ENCODE measurements around the gene WFDC1. TPM values are rescaled to one million over a fixed set of nuclear protein-coding genes. Genes with fewer than 3 reads are reported as not detected.

The WFDC1 gene
- total and polyA plus RNA-seq, 10 of the 15 experiments (the other 5 are each of a cell fraction or from before 2014, with no cell fraction given) = not detected

GRCh38 chr16:84254062-84254461, 40.6 kb upstream of the WFDC1 start:
- ChIA-PET SMC1A (ENCODE audit: uncharacterized antibody, unreplicated experiment) (no interaction called here), CTCF (no interaction called here), RAD21 (ENCODE audit: unreplicated experiment) (no interaction called here), POLR2A (no interaction called here)
- no peak for FAIRE-seq
- no peaks in the 10 kb centered on the region for H3K4me1 ChIP-seq (ENCODE audit: control insufficient read depth, insufficient read depth, low read length)
- no peak overlapping the region for H3K4me2 ChIP-seq (ENCODE audit: control insufficient read depth, insufficient read depth)
- H2AFZ ChIP-seq (ENCODE audit: control insufficient read depth, low read depth, low read length) = no peak overlapping the region
- TF ChIP-seq CBFB (IDR thresholded peaks at IDR 0.05; ENCODE audit: low read depth) (no peak), NFYA (IDR thresholded peaks at IDR 0.05; ENCODE audit: borderline replicate concordance, low read depth, low read length) (no peak), SUPT20H (IDR thresholded peaks at IDR 0.05; ENCODE audit: borderline replicate concordance, control insufficient read depth, low read depth, low read length) (no peak), HDAC6 (IDR thresholded peaks at IDR 0.05; ENCODE audit: unreplicated experiment) (no peak)
- no peak for ATAC-seq
- H3K9ac ChIP-seq (ENCODE audit: control insufficient read depth, insufficient read depth, low read length) = no peak overlapping the region
- no TSS peak for BruUV-seq (replicated peaks)
- intact Hi-C loops (cut with micrococcal nuclease; ENCODE audit: unreplicated experiment) (no loop called here), in situ Hi-C loops (cut with MboI) (no loop called here)
- no peak for DNase-seq (ENCODE audit: low read depth, low spot score)
- H4K20me1 ChIP-seq (ENCODE audit: control insufficient read depth, insufficient read depth) = no peaks in the 10 kb centered on the region
- H3K27ac ChIP-seq (ENCODE audit: control insufficient read depth, insufficient read depth) = no peak overlapping the region
- H3K27me3 ChIP-seq (replicated peaks in 1 of 2; ENCODE audit: control insufficient read depth in 2 of 2, insufficient read depth in 2 of 2, low read length in 1 of 2) = peaks cover 0 to 5% of the 10 kb centered on the region in 2 experiments; a peak in 2 of 4 replicates
- H3K4me3 ChIP-seq = no peak overlapping the region
- no peaks in the 10 kb centered on the region for H3K79me2 ChIP-seq (ENCODE audit: control insufficient read depth, insufficient read depth, low read length)
- WGBS (ENCODE audit: insufficient coverage, insufficient replicate concordance, low lambda C conversion rate, missing lambda C conversion rate) = 3% methylated on average over 4 of the region's 4 CpGs
- H3K9me3 ChIP-seq (replicated peaks; ENCODE audit: control insufficient read depth, insufficient read depth, low read length) = no peaks in the 10 kb centered on the region
- no peaks in the 10 kb centered on the region for H3K36me3 ChIP-seq (ENCODE audit: control insufficient read depth in 2 of 2, insufficient read depth in 2 of 2, low read length in 1 of 2)

- Histone ChIP-seq H3K4me1 (ENCODE audit: control insufficient read depth, insufficient read depth, low read length) (no peaks in the 10 kb centered on the region), H2AFZ (ENCODE audit: control insufficient read depth, low read depth, low read length) (no peak overlapping the region), H3K4me2 (ENCODE audit: control insufficient read depth, insufficient read depth) (no peak overlapping the region), H3K79me2 (ENCODE audit: control insufficient read depth, insufficient read depth, low read length) (no peaks in the 10 kb centered on the region), H4K20me1 (ENCODE audit: control insufficient read depth, insufficient read depth) (no peaks in the 10 kb centered on the region), H3K9ac (ENCODE audit: control insufficient read depth, insufficient read depth, low read length) (no peak overlapping the region), H3K27ac (ENCODE audit: control insufficient read depth, insufficient read depth) (no peak overlapping the region), H3K9me3 (replicated peaks; ENCODE audit: control insufficient read depth, insufficient read depth, low read length) (no peaks in the 10 kb centered on the region), H3K27me3 (replicated peaks in 1 of 2; ENCODE audit: control insufficient read depth in 2 of 2, insufficient read depth in 2 of 2, low read length in 1 of 2) (peaks cover 0 to 1% of the 10 kb centered on the region in 2 experiments; a peak in 2 of 4 replicates), H3K4me3 (no peak overlapping the region), H3K36me3 (ENCODE audit: control insufficient read depth in 2 of 2, insufficient read depth in 2 of 2, low read length in 1 of 2) (no peaks in the 10 kb centered on the region)
- ChIA-PET RAD21 (ENCODE audit: unreplicated experiment) (no interaction called here), POLR2A (no interaction called here), SMC1A (ENCODE audit: uncharacterized antibody, unreplicated experiment) (no interaction called here), CTCF (no interaction called here)
- DNase-seq (ENCODE audit: low read depth, low spot score) (no peak), ATAC-seq (no peak), FAIRE-seq (no peak)
- TF ChIP-seq ZSCAN29 (IDR thresholded peaks at IDR 0.05) = no peak
- TF ChIP-seq BCLAF1 (IDR thresholded peaks at IDR 0.05) = no peak
- TF ChIP-seq EP300 (IDR thresholded peaks at IDR 0.05; ENCODE audit: borderline replicate concordance in 1 of 2, control insufficient read depth in 1 of 2, low read depth in 2 of 2, low read length in 2 of 2) = no peak
- intact Hi-C loops (cut with micrococcal nuclease; ENCODE audit: unreplicated experiment) = no loop called here
- WGBS (ENCODE audit: insufficient coverage, insufficient replicate concordance, low lambda C conversion rate, missing lambda C conversion rate) = 24% methylated on average over 4 of the region's 4 CpGs
- in situ Hi-C loops (cut with MboI) = no loop called here
- no TSS peak for BruUV-seq (replicated peaks)
Measured at GRCh38 chr16:84255050-84255810, 39.4 kb upstream of the WFDC1 start.
